Pericardium fibroblast (primary cell): ENCODE measurements around the gene TMEM203. TPM values are rescaled to one million over a fixed set of nuclear protein-coding genes. Genes with fewer than 3 reads are reported as not detected.

Experiments
- total RNA-seq: library from RNA; depleted of rRNA; stranded (reverse); fragments of >200 nt; gene quantifications from 2 replicates; pipeline ENCODE4 v1.2.3, GENCODE V29; 2015

Gene TMEM203, protein sequence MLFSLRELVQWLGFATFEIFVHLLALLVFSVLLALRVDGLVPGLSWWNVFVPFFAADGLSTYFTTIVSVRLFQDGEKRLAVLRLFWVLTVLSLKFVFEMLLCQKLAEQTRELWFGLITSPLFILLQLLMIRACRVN
- 30.5 and 33.1 TPM in 2 replicates for total RNA-seq

DNA sequence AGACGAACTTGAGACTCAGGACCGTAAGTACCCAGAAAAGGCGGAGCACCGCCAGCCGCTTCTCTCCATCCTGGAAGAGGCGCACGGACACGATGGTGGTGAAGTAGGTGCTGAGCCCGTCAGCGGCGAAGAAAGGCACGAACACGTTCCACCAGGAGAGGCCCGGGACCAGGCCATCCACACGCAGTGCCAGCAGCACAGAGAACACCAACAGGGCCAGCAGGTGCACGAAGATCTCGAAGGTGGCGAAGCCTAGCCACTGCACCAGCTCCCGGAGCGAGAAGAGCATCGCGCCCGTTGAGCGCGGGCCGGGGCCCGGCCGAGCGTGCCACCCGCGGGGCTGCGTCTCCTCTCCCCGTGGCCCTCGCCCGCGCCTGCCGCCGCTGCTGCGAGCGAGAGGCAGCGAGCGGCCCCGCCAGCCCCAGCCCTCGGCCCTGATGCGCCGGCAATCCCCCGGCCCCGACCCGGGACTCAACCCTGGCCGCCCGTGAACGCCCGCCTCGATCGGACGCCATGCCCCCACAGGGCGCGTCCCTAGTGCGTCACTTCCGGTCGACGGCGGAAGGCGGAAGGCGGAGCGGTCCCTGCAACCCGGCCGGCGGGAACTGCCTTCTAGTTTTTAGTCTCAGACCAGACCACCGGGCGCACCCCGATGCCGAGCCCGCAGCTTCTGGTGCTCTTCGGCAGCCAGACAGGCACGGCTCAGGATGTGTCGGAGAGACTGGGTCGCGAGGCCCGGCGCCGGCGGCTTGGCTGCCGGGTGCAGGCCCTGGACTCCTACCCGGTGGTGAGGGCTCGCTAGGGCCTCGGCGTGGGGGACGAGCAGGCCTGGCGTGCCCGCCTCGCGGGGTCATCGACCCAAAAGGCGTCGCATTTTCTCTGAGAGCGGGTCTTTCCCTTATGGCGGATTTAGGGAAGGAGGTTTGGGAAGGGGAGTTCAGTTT is at the start of gene TMEM203, which contains the start of gene NDOR1:
Gene TMEM203, minus strand, starts transcription at position 523 of the 944 bp plus-strand sequence. Its CDS starts 234 bp downstream, at position 289.
Gene NDOR1, plus strand, starts transcription at position 575 of the 944 bp plus-strand sequence. Its CDS starts 78 bp downstream, at position 653.

DNA sequence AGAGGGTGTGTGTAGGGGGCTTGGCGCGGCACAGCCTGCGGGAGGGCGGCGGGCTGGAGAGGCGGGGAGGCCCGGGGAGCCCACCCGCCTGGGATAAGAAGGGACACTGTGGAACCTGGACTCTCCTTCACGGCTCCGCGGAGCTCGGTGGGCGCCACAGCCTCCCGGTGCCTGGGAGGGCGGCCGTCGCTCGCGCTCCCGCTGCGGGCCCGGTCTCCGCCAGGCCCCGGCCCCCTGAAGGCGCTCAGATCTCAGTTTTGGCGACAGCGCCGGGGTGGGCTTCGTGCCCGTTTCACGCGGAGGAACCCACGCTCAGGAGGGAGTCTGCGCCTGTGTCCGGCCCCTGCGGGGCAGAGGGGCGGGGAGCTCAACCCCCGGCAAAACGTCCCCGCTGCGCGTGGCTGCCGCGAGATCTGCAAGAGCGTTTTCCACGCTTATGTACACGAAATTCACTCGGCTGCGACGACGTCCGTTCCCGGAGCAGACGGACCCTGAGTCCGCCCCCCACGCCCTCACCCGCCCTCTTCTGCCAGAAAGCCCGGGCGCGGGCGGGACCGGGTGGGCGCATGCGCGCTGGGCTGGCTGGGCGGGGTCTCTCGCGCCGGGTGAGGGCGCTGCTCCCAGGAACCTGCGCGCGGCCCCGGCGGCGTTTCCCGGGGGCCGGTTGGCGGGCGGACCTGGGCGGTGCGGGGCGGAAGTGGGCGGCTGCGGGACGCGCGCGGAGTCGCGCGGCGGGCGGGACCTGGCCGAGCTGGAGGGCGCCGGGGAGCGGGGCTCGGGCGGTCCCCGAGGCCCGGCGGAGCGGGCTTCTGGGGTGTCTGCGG is 49.4 kb upstream of the TMEM203 start, which contains the start of gene NELFB:
Gene NELFB, plus strand, starts transcription at position 704 of the 824 bp plus-strand sequence.

DNA sequence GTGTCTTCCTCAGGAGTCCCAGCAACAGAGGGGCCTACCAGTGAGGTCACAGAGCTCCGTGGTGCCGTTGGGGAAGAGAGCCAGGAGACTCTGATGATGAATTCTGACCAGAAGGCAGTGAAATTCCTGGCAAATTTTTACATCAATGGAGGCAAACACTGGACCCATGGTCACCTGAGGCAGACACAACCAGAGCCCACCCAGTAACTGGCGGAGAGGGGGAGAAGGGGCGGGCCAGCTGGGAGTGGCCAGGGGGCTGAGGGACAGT is 45.7 kb upstream of the TMEM203 start, which contains the start of gene STPG3:
Gene STPG3, plus strand, starts transcription at position 93 of the 268 bp plus-strand sequence. Its CDS starts 1 bp downstream, at position 94.

DNA sequence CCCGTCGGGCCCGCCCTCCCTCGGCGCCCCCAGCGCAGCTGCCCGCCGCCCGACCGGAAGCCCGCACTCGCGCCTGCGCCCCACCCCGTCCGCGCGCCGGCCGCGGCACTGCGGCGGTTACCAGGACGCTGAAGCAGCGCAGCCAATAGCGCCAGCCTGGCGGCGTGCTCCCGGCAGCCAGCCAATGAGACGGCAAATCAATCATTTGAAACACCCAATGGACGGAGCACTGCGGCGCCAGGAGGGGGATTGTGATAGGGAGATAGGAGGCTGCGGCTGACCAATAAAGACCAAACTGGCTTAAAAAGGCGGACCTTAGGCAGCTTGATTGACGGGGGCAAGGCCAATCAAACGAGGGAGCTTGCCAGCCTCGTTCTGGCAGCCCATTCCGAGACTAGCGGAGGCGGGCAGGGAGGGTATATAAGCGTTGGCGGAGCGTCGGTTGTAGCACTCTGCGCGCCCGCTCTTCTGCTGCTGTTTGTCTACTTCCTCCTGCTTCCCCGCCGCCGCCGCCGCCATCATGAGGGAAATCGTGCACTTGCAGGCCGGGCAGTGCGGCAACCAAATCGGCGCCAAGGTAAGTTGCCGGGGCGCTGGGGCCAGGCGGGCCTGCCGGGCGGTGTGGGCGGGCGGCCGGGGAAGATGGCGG is 35.5 kb upstream of the TMEM203 start, which contains the start of gene TUBB4B:
Gene TUBB4B, plus strand, starts transcription at position 447 of the 649 bp plus-strand sequence. Its CDS starts 74 bp downstream, at position 521.

DNA sequence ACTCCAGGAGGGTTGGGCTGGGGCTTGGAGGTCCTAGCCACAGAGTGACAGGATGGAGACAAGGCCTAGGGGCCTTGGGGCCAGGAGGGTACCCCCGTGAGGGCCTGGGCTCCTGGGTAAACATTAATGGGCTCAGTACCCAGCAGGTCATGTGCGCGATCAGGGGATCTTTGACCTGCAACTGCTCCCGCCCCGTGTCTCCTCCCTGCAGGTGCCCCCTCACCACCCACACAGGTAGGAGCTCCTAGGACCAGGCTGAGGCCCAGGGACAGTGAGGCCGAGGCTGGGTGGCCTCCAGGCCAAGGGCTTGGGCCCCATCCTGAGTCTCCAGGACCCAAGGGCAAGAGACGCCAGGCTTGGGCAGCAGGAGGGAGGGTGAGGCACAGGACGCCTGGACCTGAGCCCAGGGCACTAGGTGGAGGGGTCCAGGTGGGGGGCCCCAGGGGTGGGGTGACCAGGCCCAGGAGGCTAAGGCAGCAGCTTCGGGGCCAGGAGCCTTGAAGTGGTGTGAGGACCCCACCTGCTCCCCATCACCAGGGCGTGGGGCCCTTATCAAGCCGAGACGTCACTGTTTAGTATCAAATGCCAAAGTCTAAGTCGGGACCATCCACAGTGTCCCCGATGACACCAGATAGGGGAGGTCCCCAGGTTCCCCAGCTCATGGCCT is 25.4 kb upstream of the TMEM203 start, which contains the start of gene SLC34A3:
Gene SLC34A3, plus strand, starts transcription at position 197 of the 667 bp plus-strand sequence. CDS start 802 bp downstream, outside the sequence.

DNA sequence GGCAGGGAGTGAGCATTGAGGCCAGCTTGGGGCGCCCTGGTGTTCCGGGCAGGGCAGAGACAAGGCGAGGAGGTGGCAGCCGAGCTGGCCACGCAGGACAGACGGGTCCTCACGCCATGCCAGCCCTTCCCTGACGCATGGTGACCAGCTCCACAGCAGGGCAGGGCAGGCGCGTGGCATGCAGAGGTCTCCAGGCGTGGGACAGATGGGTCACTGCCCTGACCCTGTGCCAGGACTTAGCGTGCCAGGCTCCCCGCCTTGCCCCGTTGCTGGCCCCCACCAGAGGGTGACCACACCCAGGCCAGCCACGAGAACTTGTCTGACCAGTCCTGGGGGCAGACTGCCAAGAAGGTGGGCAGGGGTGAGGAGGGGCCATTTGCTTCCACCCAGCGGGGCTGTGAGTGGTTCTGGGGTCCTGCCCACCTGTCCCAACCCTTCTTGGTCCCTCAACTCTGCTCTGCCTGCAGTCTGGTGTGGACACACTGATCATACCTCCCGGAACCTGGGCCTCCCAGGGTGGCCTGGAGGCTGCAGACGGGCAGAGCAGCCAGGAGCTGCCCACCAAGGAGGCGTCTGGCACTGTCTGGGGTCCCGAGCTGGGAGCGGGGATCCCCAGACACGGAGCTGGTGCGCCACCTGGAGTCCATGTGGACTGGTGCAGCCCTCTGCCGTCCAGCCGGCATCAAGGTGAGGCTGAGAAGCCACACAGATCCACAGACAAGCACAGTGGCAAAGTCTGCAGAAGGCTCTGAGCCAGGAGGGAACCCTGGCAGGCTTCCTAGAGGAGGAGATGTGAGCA is 21.8 kb upstream of the TMEM203 start, which contains the start of gene RNF224:
Gene RNF224, plus strand, starts transcription at position 449 of the 799 bp plus-strand sequence. CDS start 834 bp downstream, outside the sequence.

DNA sequence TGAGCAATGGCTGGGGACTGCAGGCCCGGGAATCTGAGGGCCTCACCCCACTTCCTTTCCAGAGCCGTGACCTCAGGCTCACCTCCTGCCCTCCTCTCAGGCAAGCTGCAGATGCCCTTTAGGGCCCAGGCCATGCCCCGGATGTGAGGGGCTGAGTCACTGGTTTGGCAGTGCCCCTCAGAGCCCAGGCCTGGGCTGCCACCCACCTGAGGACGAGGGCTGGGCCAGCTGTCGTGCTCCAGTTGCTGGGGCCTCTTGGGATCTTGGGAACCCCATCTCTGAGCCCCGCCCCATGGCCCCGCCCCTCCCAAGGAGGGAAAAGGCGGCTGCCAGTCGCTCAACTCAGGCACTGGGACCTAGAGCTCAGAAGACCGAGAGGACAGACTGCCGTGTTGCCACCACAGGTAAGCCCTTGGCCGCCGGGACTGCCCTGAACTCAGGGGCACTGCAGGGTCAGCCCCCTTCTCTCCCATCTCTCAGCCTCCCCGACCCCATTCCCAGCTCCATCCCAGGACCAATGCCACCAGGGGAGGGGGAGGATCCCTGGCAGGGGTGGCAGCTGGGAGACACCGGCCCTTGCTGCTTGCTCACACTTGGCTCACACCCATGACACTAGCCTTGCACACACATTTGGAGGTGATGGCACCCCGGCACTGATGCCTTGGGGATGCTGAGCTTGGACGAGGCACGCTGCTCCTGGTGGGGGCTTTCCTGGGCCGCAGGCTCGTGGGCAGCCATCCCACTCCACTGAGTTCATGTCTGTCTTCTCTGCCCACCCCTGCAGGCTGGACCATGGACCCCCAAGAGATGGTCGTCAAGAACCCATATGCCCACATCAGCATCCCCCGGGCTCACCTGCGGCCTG is 19.6 kb upstream of the TMEM203 start, which contains the start of gene CYSRT1:
Gene CYSRT1, plus strand, starts transcription at position 345 of the 865 bp plus-strand sequence. Its CDS starts 448 bp downstream, at position 793.

DNA sequence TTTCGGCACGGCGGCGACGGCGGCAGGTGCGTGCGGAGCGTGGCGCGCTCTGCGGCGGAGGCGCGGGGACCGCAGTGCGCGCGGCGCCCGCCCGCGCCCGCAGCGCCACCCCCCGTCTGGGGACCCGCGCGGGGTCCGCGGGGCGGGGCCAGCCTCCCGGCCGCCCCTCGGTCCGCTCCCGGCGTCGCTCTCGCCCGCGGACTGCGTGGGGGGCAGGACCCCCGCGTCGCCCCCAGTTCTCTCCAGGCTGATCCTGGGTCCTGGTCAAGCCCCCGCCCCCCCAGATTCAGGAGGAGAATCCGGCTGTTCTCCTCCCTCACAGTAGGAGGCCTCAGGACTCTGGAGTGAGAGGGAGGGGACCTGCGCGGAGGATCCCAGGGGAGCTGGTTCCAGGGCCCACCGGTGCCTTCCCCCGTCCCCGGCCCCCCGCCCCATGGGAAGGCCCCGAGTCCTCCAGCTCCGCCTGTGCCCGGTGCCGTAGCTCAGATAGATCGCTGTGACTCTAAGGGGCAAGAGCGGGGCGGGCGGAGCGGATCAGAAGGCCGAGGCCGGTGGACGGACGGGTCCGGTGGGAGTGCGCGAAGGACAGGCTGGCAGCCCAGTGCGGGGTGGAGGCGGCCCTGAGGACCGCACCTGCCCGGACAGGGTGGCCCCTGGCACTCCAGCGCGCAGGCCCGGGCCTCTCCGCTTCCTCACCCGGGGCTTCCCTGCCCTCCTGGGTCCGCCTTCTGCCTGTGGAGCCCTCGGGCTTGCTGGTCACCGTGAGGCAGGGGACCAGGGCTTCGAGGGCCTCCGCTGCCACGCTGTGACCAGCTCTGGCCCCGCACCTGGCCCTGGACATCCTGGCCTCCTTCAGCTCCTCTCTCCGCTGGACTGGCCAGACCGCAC is 17.0 kb upstream of the TMEM203 start, which contains the start of gene RNF208:
Gene RNF208, minus strand, starts transcription at position 51 of the 888 bp plus-strand sequence. CDS start 1,028 bp downstream, outside the sequence.

DNA sequence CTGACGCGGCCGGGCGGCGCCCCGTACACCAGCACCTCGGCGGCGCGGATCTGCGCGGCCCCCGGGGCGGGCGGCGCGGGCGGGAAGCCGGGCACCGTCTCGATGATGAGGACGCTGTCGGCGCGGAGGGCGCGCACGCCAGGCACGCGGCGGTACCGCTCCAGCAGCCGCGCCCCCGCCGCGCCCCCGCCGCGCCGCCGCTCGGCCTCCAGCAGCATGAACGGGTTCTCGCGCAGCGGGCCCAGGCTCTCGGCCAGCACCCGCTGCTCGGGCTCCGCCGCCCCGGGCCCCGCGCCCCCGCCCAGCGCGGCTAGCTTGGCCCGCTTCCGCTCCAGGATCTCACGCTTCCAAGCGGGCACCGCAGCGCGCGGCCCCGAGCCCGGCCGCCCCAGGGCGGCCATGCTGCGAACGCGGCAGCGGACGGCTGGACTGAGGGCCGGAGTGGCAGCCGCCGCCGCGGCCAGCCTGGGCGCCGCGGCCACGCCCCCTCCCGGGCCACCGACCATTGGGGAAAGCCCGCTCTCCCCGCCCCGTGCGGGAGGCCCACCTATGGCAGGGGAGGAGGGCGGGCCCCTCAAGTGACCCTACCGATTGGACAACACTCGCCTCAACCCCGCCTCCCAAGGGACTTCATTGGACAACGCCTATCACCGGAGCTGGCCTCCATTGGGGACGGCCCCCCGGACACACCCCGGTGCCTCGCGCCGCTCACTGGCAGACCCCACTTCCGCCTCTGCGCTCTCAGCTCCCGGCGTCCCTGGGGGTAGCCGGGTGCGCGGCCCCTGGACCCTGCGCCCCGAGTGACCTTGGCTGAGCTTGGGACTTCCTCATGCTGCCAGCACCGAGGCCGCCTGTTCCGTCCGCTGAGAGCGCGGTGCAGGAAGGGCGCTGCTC is 4.9 kb downstream of the TMEM203 start, which contains the start of gene TPRN:
Gene TPRN, minus strand, starts transcription at position 431 of the 894 bp plus-strand sequence. Its CDS starts 30 bp downstream, at position 401.

DNA sequence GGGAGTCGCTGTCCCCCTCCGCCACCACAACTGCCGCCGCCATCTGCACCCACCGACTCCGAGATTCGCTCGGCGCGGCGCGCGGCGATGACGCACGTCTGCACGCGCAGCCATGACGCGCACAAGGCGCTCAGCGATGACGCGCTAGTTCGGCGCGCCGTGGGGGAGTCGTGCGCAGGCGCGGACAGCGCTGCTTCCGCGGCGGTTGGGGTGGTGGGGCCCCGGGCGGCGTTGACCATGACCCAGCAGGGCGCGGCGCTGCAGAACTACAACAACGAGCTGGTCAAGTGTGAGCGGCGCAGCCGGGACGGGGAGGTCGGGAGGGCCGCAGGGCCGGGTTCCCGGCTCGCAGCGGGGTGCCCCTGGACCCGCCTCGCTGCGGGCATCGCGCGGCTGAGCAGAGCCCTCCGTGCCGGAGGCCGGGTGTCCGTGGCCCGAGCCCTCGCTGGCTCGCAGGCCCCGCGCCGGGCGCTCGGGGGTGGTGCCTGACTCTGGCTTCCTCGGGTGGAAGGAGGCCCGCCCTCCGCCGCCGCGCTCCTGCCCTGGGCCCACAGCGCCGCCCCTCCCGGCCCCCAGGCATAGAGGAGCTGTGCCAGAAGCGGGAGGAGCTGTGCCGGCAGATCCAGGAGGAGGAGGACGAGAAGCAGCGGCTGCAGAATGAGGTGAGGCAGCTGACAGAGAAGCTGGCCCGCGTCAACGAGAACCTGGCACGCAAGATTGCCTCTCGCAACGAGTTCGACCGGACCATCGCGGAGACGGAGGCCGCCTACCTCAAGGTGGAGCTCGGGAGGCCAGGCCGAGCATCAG is 16.8 kb downstream of the TMEM203 start, which contains the start of the genes ANAPC2 and SSNA1:
Gene ANAPC2, minus strand, starts transcription at position 71 of the 807 bp plus-strand sequence. Its CDS starts 28 bp downstream, at position 43.
Gene SSNA1, plus strand, starts transcription at position 187 of the 807 bp plus-strand sequence. Its CDS starts 51 bp downstream, at position 238.

DNA sequence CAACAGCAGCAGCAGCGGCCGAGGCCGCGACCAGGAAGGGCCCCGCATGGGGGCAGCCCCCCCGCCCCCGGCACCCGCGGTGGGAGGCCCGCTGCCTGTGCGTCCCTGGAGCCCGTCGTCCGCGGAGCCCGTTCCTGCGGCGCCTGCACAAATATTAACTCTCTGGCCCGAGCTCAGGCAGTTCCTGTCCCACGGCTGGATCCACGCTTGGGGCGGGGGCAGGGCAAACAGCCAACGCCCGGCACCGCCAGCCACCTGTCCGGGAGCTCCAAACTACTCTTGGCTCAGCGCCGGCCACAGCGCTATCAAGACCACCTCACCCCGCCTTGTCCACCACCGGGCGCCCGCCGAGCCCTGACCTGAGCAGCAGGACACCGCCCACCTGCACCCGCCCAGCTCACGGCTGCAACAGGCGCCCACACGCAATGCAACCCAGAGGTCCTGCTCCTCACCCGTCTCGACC is 35.5 kb downstream of the TMEM203 start, which contains the start of gene LRRC26:
Gene LRRC26, minus strand, starts transcription at position 156 of the 463 bp plus-strand sequence. Its CDS starts 108 bp downstream, at position 48.

